ENCODE data around the gene TRIM24. TPM values are rescaled to one million over a fixed set of nuclear protein-coding genes. Genes with fewer than 3 reads are reported as not detected.
"Not testable (repeated sequence)": the region's sequence is repeated elsewhere in the genome, so short reads cannot be mapped to it uniquely, and the experiment has no call there.

The TRIM24 gene
- polyA plus RNA-seq, 3 donors, result 3.5 to 8.9 (median 6.0) TPM

GRCh38 chr7:138417078-138417700 lies 42.9 kb upstream of the TRIM24 start:
- Mint-ChIP-seq H3K36me3 (no peaks in the 10 kb centered on the region), H3K4me1 (no peaks in the 10 kb centered on the region), H3K27me3 (ENCODE audit: low read depth in 3 of 3) (no peaks in the 10 kb centered on the region), H3K9me3 (peaks cover 3 to 29% (median 20%) of the 10 kb centered on the region in 7 donors), H3K27ac (no peak overlapping the region), H3K4me3 (no peak overlapping the region)
- Histone ChIP-seq H3K36me3 (replicated peaks in 1 of 2; ENCODE audit: control insufficient read depth in 1 of 2, insufficient read depth in 2 of 2, low read length in 2 of 2) (no peaks in the 10 kb centered on the region), H3K79me2 (ENCODE audit: insufficient read depth, low read length) (no peaks in the 10 kb centered on the region), H3K9ac (ENCODE audit: insufficient read depth, low read length, poor library complexity, severe bottlenecking) (no peak overlapping the region), H3K4me1 (ENCODE audit: control insufficient read depth in 1 of 2, insufficient read depth in 2 of 2, low read length in 2 of 2) (no peaks in the 10 kb centered on the region), H2AFZ (ENCODE audit: insufficient read depth, low read depth, low read length, poor library complexity, severe bottlenecking) (no peak overlapping the region), H3K9me3 (replicated peaks in 1 of 2; ENCODE audit: control insufficient read depth in 1 of 2, insufficient read depth in 1 of 2, low read length in 2 of 2) (peaks cover 0 to 7% of the 10 kb centered on the region in 2 donors), H3K4me2 (replicated peaks; ENCODE audit: extremely low read depth, low read length, poor library complexity, severe bottlenecking) (no peak overlapping the region), H3K27ac (ENCODE audit: low read depth in 1 of 2, low read length in 2 of 2) (no peak overlapping the region), H3K27me3 (ENCODE audit: control insufficient read depth in 2 of 2, insufficient read depth in 2 of 2, low read length in 2 of 2) (no peaks in the 10 kb centered on the region), H3K4me3 (replicated peaks in 1 of 3; ENCODE audit: low read depth in 2 of 3, low read length in 3 of 3) (no peak overlapping the region), H4K20me1 (ENCODE audit: insufficient read depth, low read length) (no peaks in the 10 kb centered on the region)
- intact Hi-C loops (cut with micrococcal nuclease), result no loop called here
- no peak for DNase-seq
- TF ChIP-seq CTCF (IDR thresholded peaks at IDR 0.05), result no peak
- WGBS (ENCODE audit: insufficient coverage), result no CpG with 5 or more reads among the region's 3 CpGs

- Histone ChIP-seq H3K9me3 (replicated peaks in 1 of 2; ENCODE audit: control insufficient read depth in 1 of 2, insufficient read depth in 1 of 2, low read length in 2 of 2) (peaks cover 0 to 10% of the 10 kb centered on the region in 2 donors), H3K27me3 (ENCODE audit: control insufficient read depth in 2 of 2, insufficient read depth in 2 of 2, low read length in 2 of 2) (no peaks in the 10 kb centered on the region), H3K27ac (ENCODE audit: low read depth in 1 of 2, low read length in 2 of 2) (no peak overlapping the region), H3K4me1 (ENCODE audit: control insufficient read depth in 1 of 2, insufficient read depth in 2 of 2, low read length in 2 of 2) (no peaks in the 10 kb centered on the region), H3K79me2 (ENCODE audit: insufficient read depth, low read length) (no peaks in the 10 kb centered on the region), H3K4me2 (replicated peaks; ENCODE audit: extremely low read depth, low read length, poor library complexity, severe bottlenecking) (no peak overlapping the region), H2AFZ (ENCODE audit: insufficient read depth, low read depth, low read length, poor library complexity, severe bottlenecking) (no peak overlapping the region), H3K4me3 (replicated peaks in 1 of 3; ENCODE audit: low read depth in 2 of 3, low read length in 3 of 3) (no peak overlapping the region), H3K9ac (ENCODE audit: insufficient read depth, low read length, poor library complexity, severe bottlenecking) (no peak overlapping the region), H3K36me3 (replicated peaks in 1 of 2; ENCODE audit: control insufficient read depth in 1 of 2, insufficient read depth in 2 of 2, low read length in 2 of 2) (no peaks in the 10 kb centered on the region), H4K20me1 (ENCODE audit: insufficient read depth, low read length) (no peaks in the 10 kb centered on the region)
- no peaks in the 10 kb centered on the region for H3K27me3 Mint-ChIP-seq (ENCODE audit: low read depth in 3 of 3)
- WGBS (ENCODE audit: insufficient coverage), result no CpG with 5 or more reads among the region's 1 CpG
- peaks cover 3 to 29% (median 22%) of the 10 kb centered on the region in 7 donors for H3K9me3 Mint-ChIP-seq
- no peak for DNase-seq
- no peaks in the 10 kb centered on the region for H3K36me3 Mint-ChIP-seq
- H3K4me3 Mint-ChIP-seq, result no peak overlapping the region
- H3K4me1 Mint-ChIP-seq, result no peaks in the 10 kb centered on the region
- TF ChIP-seq CTCF (IDR thresholded peaks at IDR 0.05), result no peak
- H3K27ac Mint-ChIP-seq, result no peak overlapping the region
- intact Hi-C loops (cut with micrococcal nuclease), result no loop called here
These were observed 42.3 kb upstream of the TRIM24 start for GRCh38 chr7:138417764-138418163.

- H3K4me3 ChIP-seq (replicated peaks in 1 of 3; ENCODE audit: low read depth in 2 of 3, low read length in 3 of 3); H3K4me3 Mint-ChIP-seq; H3K27ac Mint-ChIP-seq; H3K36me3 Mint-ChIP-seq; DNase-seq; H3K36me3 ChIP-seq (replicated peaks in 1 of 2; ENCODE audit: control insufficient read depth in 1 of 2, insufficient read depth in 2 of 2, low read length in 2 of 2); H3K27me3 Mint-ChIP-seq (ENCODE audit: low read depth in 3 of 3); H3K27me3 ChIP-seq (ENCODE audit: control insufficient read depth in 2 of 2, insufficient read depth in 2 of 2, low read length in 2 of 2); H3K4me2 ChIP-seq (replicated peaks; ENCODE audit: extremely low read depth, low read length, poor library complexity, severe bottlenecking); H2AFZ ChIP-seq (ENCODE audit: insufficient read depth, low read depth, low read length, poor library complexity, severe bottlenecking); intact Hi-C loops (cut with micrococcal nuclease); H3K4me1 ChIP-seq (ENCODE audit: control insufficient read depth in 1 of 2, insufficient read depth in 2 of 2, low read length in 2 of 2); H3K79me2 ChIP-seq (ENCODE audit: insufficient read depth, low read length); H3K27ac ChIP-seq (ENCODE audit: low read depth in 1 of 2, low read length in 2 of 2); H4K20me1 ChIP-seq (ENCODE audit: insufficient read depth, low read length); H3K9ac ChIP-seq (ENCODE audit: insufficient read depth, low read length, poor library complexity, severe bottlenecking); H3K4me1 Mint-ChIP-seq: not testable (repeated sequence)
- peaks cover 3 to 30% (median 21%) of the 10 kb centered on the region in 7 donors for H3K9me3 Mint-ChIP-seq
- H3K9me3 ChIP-seq (replicated peaks in 1 of 2; ENCODE audit: control insufficient read depth in 1 of 2, insufficient read depth in 1 of 2, low read length in 2 of 2), result peaks cover 0 to 10% of the 10 kb centered on the region in 2 donors
- no CpG with 5 or more reads among the region's 1 CpG for WGBS (ENCODE audit: insufficient coverage)
These were observed 41.7 kb upstream of the TRIM24 start for GRCh38 chr7:138418403-138418802.

All from CD14-positive monocyte (primary cell).